GM23248 (cell line): Measurements from ENCODE around the gene TFAP2E. TPM values are rescaled to one million over a fixed set of nuclear protein-coding genes. Genes with fewer than 3 reads are reported as not detected.

Source experiments
- DNase-seq: peaks from one replicate; pipeline ENCODE4 v3.0.0-alpha.2; 2015
- H2AFZ ChIP-seq: fragments of 200-600 bp; sonication (generic); 2 replicates; pipeline ENCODE4 v1.6.1; 2016; ENCODE audit warnings: antibody characterized with exemption
- H3F3A ChIP-seq: fragments of 200-600 bp; sonication (generic); 2 replicates; pipeline ENCODE4 v1.6.1; 2016; ENCODE audit warnings: mild to moderate bottlenecking, antibody characterized with exemption, mixed run types; ENCODE audit not compliant: insufficient read depth
- H3K27ac ChIP-seq: fragments of 200-600 bp; sonication (generic); 2 replicates; pipeline ENCODE4 v1.5.1; 2016; ENCODE audit warnings: mild to moderate bottlenecking
- H3K27me3 ChIP-seq: fragments of 200-600 bp; sonication (generic); replicated peaks from 2 replicates; pipeline ENCODE4 v1.6.1; 2016; ENCODE audit warnings: mild to moderate bottlenecking; ENCODE audit not compliant: insufficient read depth
- H3K36me3 ChIP-seq: fragments of 200-600 bp; sonication (generic); 2 replicates; pipeline ENCODE4 v1.6.1; 2016; ENCODE audit warnings: low read depth, mild to moderate bottlenecking
- H3K4me1 ChIP-seq: fragments of 200-600 bp; sonication (generic); 2 replicates; pipeline ENCODE4 v1.6.1; 2016; ENCODE audit warnings: mild to moderate bottlenecking; ENCODE audit not compliant: insufficient read depth
- H3K4me2 ChIP-seq: fragments of 200-600 bp; sonication (generic); one replicate; pipeline ENCODE4 v1.6.1; 2016; ENCODE audit warnings: mild to moderate bottlenecking; ENCODE audit not compliant: unreplicated experiment
- H3K4me3 ChIP-seq: fragments of 200-600 bp; sonication (generic); 2 replicates; pipeline ENCODE4 v1.5.1; 2016; ENCODE audit warnings: mild to moderate bottlenecking
- H3K79me2 ChIP-seq: fragments of 200-600 bp; sonication (generic); 2 replicates; pipeline ENCODE4 v1.6.1; 2016; ENCODE audit warnings: mild to moderate bottlenecking; ENCODE audit not compliant: insufficient read depth
- H3K9ac ChIP-seq: fragments of 200-600 bp; sonication (generic); 2 replicates; pipeline ENCODE4 v1.6.1; 2016; ENCODE audit warnings: mild to moderate bottlenecking
- H3K9me2 ChIP-seq: fragments of 200-600 bp; sonication (generic); 2 replicates; pipeline ENCODE4 v1.6.1; 2016; ENCODE audit warnings: mixed run types, mild to moderate bottlenecking, moderate library complexity; ENCODE audit not compliant: insufficient read depth
- H3K9me3 ChIP-seq: fragments of 200-600 bp; sonication (generic); one replicate; pipeline ENCODE4 v1.6.1; 2017; ENCODE audit warnings: low read depth
- H4K20me1 ChIP-seq: fragments of 200-600 bp; sonication (generic); 2 replicates; pipeline ENCODE4 v1.6.0; 2016; ENCODE audit not compliant: insufficient read depth
- EZH2 ChIP-seq: fragments of 200-600 bp; sonication (generic); IDR thresholded peaks from 2 replicates; pipeline ENCODE4 v1.6.1; 2018; ENCODE audit warnings: antibody characterized with exemption, mild to moderate bottlenecking; ENCODE audit not compliant: insufficient read depth, poor library complexity, severe bottlenecking
- EZH2phosphoT487 ChIP-seq: fragments of 200-600 bp; sonication (generic); IDR thresholded peaks from 2 replicates; pipeline ENCODE4 v1.6.1; 2018; ENCODE audit warnings: antibody characterized with exemption, moderate library complexity, mild to moderate bottlenecking, low read depth; ENCODE audit not compliant: insufficient read depth
- WGBS, 2 experiments: methylation state at CpG; one replicate each; pipeline ENCODE4 v1.1.6; 2015 to 2017; ENCODE audit warnings: low lambda C conversion rate in 2 of 2, low coverage in 1 of 2; ENCODE audit errors: missing lambda C conversion rate in 2 of 2; 5-methylcytosine and 5-hydroxymethylcytosine counted together
- in situ Hi-C: fragments of 300-500 bp; cut with MboI; formaldehyde crosslinking; loops from 2 replicates; pipeline ENCODE4 v1.15.0; 2020
- polyA plus RNA-seq: library from polyadenylated mRNA; unstranded; fragments of >200 nt; fragmentation: Nextera tagmentation; extraction: Ambion mirVana; gene quantifications from 2 replicates; pipeline ENCODE4 v1.2.1, GENCODE V29; 2016
- total RNA-seq: library from RNA; depleted of rRNA; stranded (reverse); fragments of >200 nt; shearing (Covaris generic); gene quantifications from 2 replicates; pipeline ENCODE4 v1.2.3, GENCODE V29; 2014

TFAP2E gene
- total and polyA plus RNA-seq, 2 experiments from 2014 or later: 0.18 TPM; not detected in 1

DNA sequence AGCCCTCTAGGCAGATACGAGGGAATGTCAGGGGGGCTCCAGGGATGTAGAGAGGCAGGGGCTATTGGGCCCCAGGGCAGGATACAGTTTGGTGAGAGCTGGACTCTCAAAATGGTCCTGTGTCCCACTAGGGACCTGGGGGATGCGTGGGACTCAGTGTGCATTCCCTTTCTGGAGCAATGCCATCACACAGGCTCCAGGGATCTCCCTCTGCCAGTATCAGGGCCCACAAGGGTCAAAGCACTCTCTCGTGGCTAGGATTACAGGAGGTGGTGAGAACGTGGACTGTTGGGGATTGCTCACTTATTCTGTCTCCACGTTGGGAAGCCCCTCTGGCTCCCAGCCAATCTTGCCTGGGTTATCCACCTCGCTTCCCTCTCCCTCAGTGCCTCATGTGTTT, 41.7 kb upstream of the TFAP2E start:
- peaks cover 6% of the 10 kb centered on the region; the same call in 1 of the 2 replicates for H3K36me3 ChIP-seq

GRCh38 chr1:35532497-35533223, 40.5 kb upstream of the TFAP2E start:
- in situ Hi-C loops: no loop called here
- H3K9ac ChIP-seq: no peak overlapping the region
- WGBS, 2 experiments: 80 to 85% methylated on average over 1 of the region's 1 CpG
- peak overlapping the region; percentile 3; the same call in 1 of the 2 replicates for H3K27ac ChIP-seq
- peaks cover 10% of the 10 kb centered on the region for H3F3A ChIP-seq
- H3K4me3 ChIP-seq: no peak overlapping the region
- H3K4me1 ChIP-seq: peaks cover 21% of the 10 kb centered on the region
- H3K4me2 ChIP-seq: peak overlapping the region; percentile 47
- H2AFZ ChIP-seq: no peak overlapping the region
- peaks cover 29% of the 10 kb centered on the region; the same call in 1 of the 2 replicates for H3K79me2 ChIP-seq
- no peaks in the 10 kb centered on the region for H3K27me3 ChIP-seq
- no peaks in the 10 kb centered on the region for H4K20me1 ChIP-seq
- no peaks in the 10 kb centered on the region for H3K9me3 ChIP-seq
- H3K36me3 ChIP-seq: peaks cover 6% of the 10 kb centered on the region; the same call in 1 of the 2 replicates
- TF ChIP-seq EZH2: no peak
- TF ChIP-seq EZH2phosphoT487: no peak
- peak; percentile 35 for DNase-seq
- no peaks in the 10 kb centered on the region for H3K9me2 ChIP-seq

More for the DNA sequence above, 41.7 kb upstream of the TFAP2E start:
- no peaks in the 10 kb centered on the region for H3K9me3 ChIP-seq
- no peak overlapping the region for H3K4me3 ChIP-seq
- in situ Hi-C loops: no loop called here
- H3K79me2 ChIP-seq: peaks cover 25% of the 10 kb centered on the region; the same call in 1 of the 2 replicates
- H3K4me1 ChIP-seq: peaks cover 20% of the 10 kb centered on the region
- 77 to 78% methylated on average over 6 of the region's 6 CpGs for WGBS, 2 experiments
- no peak overlapping the region for H3K4me2 ChIP-seq
- no peak overlapping the region for H3K9ac ChIP-seq
- TF ChIP-seq EZH2: no peak
- no peak for TF ChIP-seq EZH2phosphoT487
- no peak overlapping the region for H3K27ac ChIP-seq
- no peak overlapping the region for H2AFZ ChIP-seq
- H3F3A ChIP-seq: peaks cover 10% of the 10 kb centered on the region
- H4K20me1 ChIP-seq: no peaks in the 10 kb centered on the region
- H3K27me3 ChIP-seq: no peaks in the 10 kb centered on the region
- DNase-seq: no peak
- H3K9me2 ChIP-seq: no peaks in the 10 kb centered on the region

DNA sequence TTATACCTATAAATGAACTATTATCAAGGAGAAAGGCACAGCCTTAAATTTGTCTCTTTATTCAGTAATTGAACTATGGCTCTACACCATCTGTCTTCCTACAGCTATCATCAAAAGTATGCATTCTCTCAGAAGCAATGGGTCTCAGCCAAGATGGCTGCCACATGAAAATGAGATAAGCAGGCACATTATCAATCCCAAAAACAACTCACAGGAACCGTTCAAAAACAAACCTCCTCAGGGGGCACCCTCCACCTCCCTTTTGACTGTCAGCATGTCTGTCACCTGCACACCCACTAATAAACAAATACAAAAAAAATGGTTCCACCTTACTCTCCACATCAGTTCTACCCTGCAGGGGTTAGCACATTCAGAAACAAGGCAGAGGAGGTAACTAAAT, 39.5 kb upstream of the TFAP2E start:
- in situ Hi-C loops: no loop called here
- no peaks in the 10 kb centered on the region for H3K9me3 ChIP-seq
- H3K4me3 ChIP-seq: no peak overlapping the region
- peaks cover 11% of the 10 kb centered on the region for H3F3A ChIP-seq
- H2AFZ ChIP-seq: no peak overlapping the region
- WGBS, 2 experiments: 7 to 8% methylated on average over 1 of the region's 1 CpG
- H4K20me1 ChIP-seq: no peaks in the 10 kb centered on the region
- H3K4me1 ChIP-seq: peaks cover 30% of the 10 kb centered on the region
- H3K4me2 ChIP-seq: no peak overlapping the region
- peaks cover 29% of the 10 kb centered on the region; the same call in 1 of the 2 replicates for H3K79me2 ChIP-seq
- H3K36me3 ChIP-seq: peaks cover 6% of the 10 kb centered on the region; the same call in 1 of the 2 replicates
- TF ChIP-seq EZH2 (no peak), EZH2phosphoT487 (no peak)
- H3K27ac ChIP-seq: no peak overlapping the region
- no peaks in the 10 kb centered on the region for H3K9me2 ChIP-seq
- no peak for DNase-seq
- no peaks in the 10 kb centered on the region for H3K27me3 ChIP-seq
- H3K9ac ChIP-seq: no peak overlapping the region

DNA sequence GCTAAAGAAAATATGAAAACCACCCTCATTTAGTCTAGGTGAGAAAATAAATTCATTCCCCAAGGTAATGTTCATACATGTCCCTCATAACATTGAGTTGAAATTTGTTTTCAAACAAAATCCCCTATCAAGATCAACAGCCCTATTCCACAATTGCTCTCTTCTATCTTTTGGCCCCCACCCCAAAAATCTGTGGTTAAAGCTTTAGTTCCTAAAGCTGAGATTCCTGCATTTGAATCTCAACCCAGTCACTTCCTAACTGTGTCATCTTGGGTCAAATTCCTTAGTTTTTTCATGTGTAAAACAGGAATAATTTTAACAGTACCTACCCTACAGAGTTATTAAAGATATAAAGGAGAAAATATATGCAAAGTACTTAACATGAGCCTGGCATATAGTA, 37.9 kb upstream of the TFAP2E start:
- Histone ChIP-seq H3F3A (peaks cover 28% of the 10 kb centered on the region), H3K9ac (no peak overlapping the region), H3K9me3 (no peaks in the 10 kb centered on the region), H3K9me2 (no peaks in the 10 kb centered on the region), H3K4me2 (no peak overlapping the region), H3K4me3 (no peak overlapping the region), H3K27ac (no peak overlapping the region), H3K27me3 (no peaks in the 10 kb centered on the region), H2AFZ (no peak overlapping the region), H3K4me1 (peaks cover 47% of the 10 kb centered on the region), H3K79me2 (peaks cover 29% of the 10 kb centered on the region; the same call in 1 of the 2 replicates), H4K20me1 (peaks cover 3% of the 10 kb centered on the region; the same call in 1 of the 2 replicates), H3K36me3 (peaks cover 4% of the 10 kb centered on the region; the same call in 1 of the 2 replicates)
- TF ChIP-seq EZH2 (no peak), EZH2phosphoT487 (no peak)
- DNase-seq: no peak
- in situ Hi-C loops: no loop called here
